Measurements from ENCODE around the gene DISC1.

DISC1 gene

GRCh38 chr1:231604276-231604621 is 22.3 kb upstream of the DISC1 start:
- Histone ChIP-seq H4K20me1 (ENCODE audit: low read depth, low read length) (no peaks in the 10 kb centered on the region), H3K4me3 (ENCODE audit: insufficient read depth, low read length, poor library complexity, severe bottlenecking) (no peak overlapping the region), H3K9me3 (ENCODE audit: insufficient read depth, low read length) (no peaks in the 10 kb centered on the region), H3K79me2 (ENCODE audit: insufficient read depth, low read length) (no peaks in the 10 kb centered on the region), H3K9me2 (replicated peaks; ENCODE audit: insufficient read depth, low read length) (no peaks in the 10 kb centered on the region), H3K36me3 (ENCODE audit: low read length) (no peaks in the 10 kb centered on the region), H2AFZ (ENCODE audit: low read depth, low read length, severe bottlenecking) (no peak overlapping the region), H3K27me3 (ENCODE audit: low read length) (no peaks in the 10 kb centered on the region), H3K9ac (ENCODE audit: low read length) (no peak overlapping the region), H3K4me2 (ENCODE audit: low read depth, low read length, poor library complexity, severe bottlenecking) (peak overlapping the region; percentile 83), H3K27ac (ENCODE audit: low read depth, low read length) (no peak overlapping the region), H3F3A (ENCODE audit: insufficient read depth) (no peaks in the 10 kb centered on the region)
- TF ChIP-seq EZH2phosphoT487 (conservative IDR thresholded peaks at IDR 0.05; ENCODE audit: low read length) (no peak), CTCF (IDR thresholded peaks at IDR 0.05; ENCODE audit: insufficient read depth, low read length, poor library complexity, severe bottlenecking) (no peak)

- Histone ChIP-seq H2AFZ (ENCODE audit: low read depth, low read length, severe bottlenecking) (no peak overlapping the region), H3K4me2 (ENCODE audit: low read depth, low read length, poor library complexity, severe bottlenecking) (no peak overlapping the region), H3K4me3 (ENCODE audit: insufficient read depth, low read length, poor library complexity, severe bottlenecking) (no peak overlapping the region), H3K9me2 (replicated peaks; ENCODE audit: insufficient read depth, low read length) (no peaks in the 10 kb centered on the region), H3K9ac (ENCODE audit: low read length) (no peak overlapping the region), H3K79me2 (ENCODE audit: insufficient read depth, low read length) (no peaks in the 10 kb centered on the region), H3F3A (ENCODE audit: insufficient read depth) (no peaks in the 10 kb centered on the region), H3K36me3 (ENCODE audit: low read length) (no peaks in the 10 kb centered on the region), H3K9me3 (ENCODE audit: insufficient read depth, low read length) (no peaks in the 10 kb centered on the region), H3K27ac (ENCODE audit: low read depth, low read length) (no peak overlapping the region), H4K20me1 (ENCODE audit: low read depth, low read length) (no peaks in the 10 kb centered on the region), H3K27me3 (ENCODE audit: low read length) (no peaks in the 10 kb centered on the region)
- TF ChIP-seq EZH2phosphoT487 (conservative IDR thresholded peaks at IDR 0.05; ENCODE audit: low read length) (no peak), CTCF (IDR thresholded peaks at IDR 0.05; ENCODE audit: insufficient read depth, low read length, poor library complexity, severe bottlenecking) (no peak)
These were observed 21.2 kb upstream of the DISC1 start for GRCh38 chr1:231605149-231606100.

- TF ChIP-seq CTCF (IDR thresholded peaks at IDR 0.05; ENCODE audit: insufficient read depth, low read length, poor library complexity, severe bottlenecking): no peak
- no peak for TF ChIP-seq EZH2phosphoT487 (conservative IDR thresholded peaks at IDR 0.05; ENCODE audit: low read length)
- H3K36me3 ChIP-seq (ENCODE audit: low read length): no peaks in the 10 kb centered on the region
- no peak overlapping the region for H3K4me2 ChIP-seq (ENCODE audit: low read depth, low read length, poor library complexity, severe bottlenecking)
These were observed 19.9 kb upstream of the DISC1 start for GRCh38 chr1:231606712-231607111.

More at GRCh38 chr1:231606712-231607111, 19.9 kb upstream of the DISC1 start:
- H3F3A ChIP-seq (ENCODE audit: insufficient read depth): no peaks in the 10 kb centered on the region
- H2AFZ ChIP-seq (ENCODE audit: low read depth, low read length, severe bottlenecking): no peak overlapping the region
- H3K27ac ChIP-seq (ENCODE audit: low read depth, low read length): no peak overlapping the region
- no peaks in the 10 kb centered on the region for H3K9me2 ChIP-seq (replicated peaks; ENCODE audit: insufficient read depth, low read length)
- H3K9me3 ChIP-seq (ENCODE audit: insufficient read depth, low read length): no peaks in the 10 kb centered on the region
- H3K4me3 ChIP-seq (ENCODE audit: insufficient read depth, low read length, poor library complexity, severe bottlenecking): no peak overlapping the region
- H3K27me3 ChIP-seq (ENCODE audit: low read length): no peaks in the 10 kb centered on the region
- no peaks in the 10 kb centered on the region for H4K20me1 ChIP-seq (ENCODE audit: low read depth, low read length)
- H3K9ac ChIP-seq (ENCODE audit: low read length): no peak overlapping the region
- H3K79me2 ChIP-seq (ENCODE audit: insufficient read depth, low read length): no peaks in the 10 kb centered on the region
